SK-N-SH treated with all-trans-retinoic acid at 6 μM for 48 hours (cell line): ENCODE measurements around the gene LRRC39.

Source experiments
- ATAC-seq: fragments of 200-7000 bp; cut with Tn5 transposase; 3 replicates; pipeline ENCODE4 v1.9.1; 2020; ENCODE audit warnings: mild to moderate bottlenecking, moderate library complexity
- BACH2 ChIP-seq: fragments of 250-450 bp; sonication (Bioruptor Pico); IDR thresholded peaks from 2 replicates; pipeline ENCODE4 v1.9.0; 2021; ENCODE audit warnings: mild to moderate bottlenecking, borderline replicate concordance
- CSRNP3 ChIP-seq: fragments of 250-450 bp; sonication (Bioruptor Pico); IDR thresholded peaks from 2 replicates; pipeline ENCODE4 v1.5.1; 2021; ENCODE audit warnings: mild to moderate bottlenecking, moderate library complexity
- ESRRG ChIP-seq: fragments of 250-450 bp; sonication (Bioruptor Pico); IDR thresholded peaks from 2 replicates; pipeline ENCODE4 v1.6.1; 2021; ENCODE audit warnings: mild to moderate bottlenecking
- GLIS3 ChIP-seq: fragments of 250-450 bp; sonication (Bioruptor Pico); IDR thresholded peaks from 2 replicates; pipeline ENCODE4 v1.5.0; 2020; ENCODE audit warnings: mild to moderate bottlenecking, moderate library complexity
- OSR1 ChIP-seq: fragments of 250-450 bp; sonication (Bioruptor Pico); IDR thresholded peaks from 2 replicates; pipeline ENCODE4 v1.8.0; 2022; ENCODE audit warnings: moderate library complexity, mild to moderate bottlenecking, inconsistent platforms
- POU6F1 ChIP-seq: fragments of 250-450 bp; sonication (Bioruptor Pico); IDR thresholded peaks from 2 replicates; pipeline ENCODE4 v1.8.0; 2021; ENCODE audit warnings: low read depth, mild to moderate bottlenecking, moderate library complexity, borderline replicate concordance
- PPARA ChIP-seq: fragments of 250-450 bp; sonication (Bioruptor Pico); IDR thresholded peaks from 2 replicates; pipeline ENCODE4 v1.5.0; 2020; ENCODE audit warnings: mild to moderate bottlenecking, borderline replicate concordance
- SNAI2 ChIP-seq: fragments of 250-450 bp; sonication (Bioruptor Pico); IDR thresholded peaks from 2 replicates; pipeline ENCODE4 v1.5.0; 2020; ENCODE audit warnings: mild to moderate bottlenecking, moderate library complexity
- TCF4 ChIP-seq: fragments of 250-450 bp; sonication (Bioruptor Pico); IDR thresholded peaks from 2 replicates; pipeline ENCODE4 v1.8.0; 2021; ENCODE audit warnings: mild to moderate bottlenecking, moderate library complexity, borderline replicate concordance
- ZC3H10 ChIP-seq: fragments of 250-450 bp; sonication (Bioruptor Pico); IDR thresholded peaks from 2 replicates; pipeline ENCODE4 v1.5.1; 2021; ENCODE audit warnings: mild to moderate bottlenecking, moderate library complexity
- ZFP3 ChIP-seq: fragments of 250-450 bp; sonication (Bioruptor Pico); IDR thresholded peaks from 2 replicates; pipeline ENCODE4 v1.5.0; 2020; ENCODE audit warnings: mild to moderate bottlenecking, moderate library complexity
- ZFP30 ChIP-seq: fragments of 450-650 bp; formaldehyde crosslinking; IDR thresholded peaks from 2 replicates; pipeline ENCODE4 v1.5.0; 2022; ENCODE audit warnings: mild to moderate bottlenecking, moderate library complexity
- ZNF565 ChIP-seq: fragments of 450-650 bp; formaldehyde crosslinking; conservative IDR thresholded peaks from 2 replicates; pipeline ENCODE4 v1.5.0; 2020; ENCODE audit warnings: low read depth, mild to moderate bottlenecking, moderate library complexity

LRRC39 gene

GRCh38 chr1:100101564-100101963 lies 76.5 kb downstream of the LRRC39 start (continued):
- TF ChIP-seq OSR1 (CRISPR knock-in tag) (no peak), ESRRG (CRISPR knock-in tag) (no peak), BACH2 (CRISPR knock-in tag) (no peak), ZFP30 (CRISPR knock-in tag) (no peak)

GRCh38 chr1:100100202-100100601 lies 77.9 kb downstream of the LRRC39 start:
- ATAC-seq, result no peak
- TF ChIP-seq ESRRG (CRISPR knock-in tag) (no peak), POU6F1 (CRISPR knock-in tag) (no peak), ZC3H10 (CRISPR knock-in tag) (no peak), TCF4 (CRISPR knock-in tag) (no peak), OSR1 (CRISPR knock-in tag) (no peak), BACH2 (CRISPR knock-in tag) (no peak), GLIS3 (CRISPR knock-in tag) (no peak), ZFP3 (CRISPR knock-in tag) (no peak), PPARA (no peak), ZNF565 (CRISPR knock-in tag) (no peak), SNAI2 (CRISPR knock-in tag) (no peak), CSRNP3 (no peak)
